Retinal pigment epithelial cell (primary cell): ENCODE results near the gene ACBD6.

ENCODE experiments used
- DNase-seq: peaks from one replicate; pipeline ENCODE4 v3.0.0-alpha.2; 2010; ENCODE audit warnings: low read depth
- H3K4me3 ChIP-seq: 2 replicates; pipeline ENCODE4 v1.5.1; 2011; ENCODE audit warnings: mild to moderate bottlenecking, low read length, control low read depth, moderate library complexity
- TF ChIP-seq, protein P1 (sequence below): conservative IDR thresholded peaks from 2 replicates; pipeline ENCODE4 v1.5.1; 2011; ENCODE audit warnings: low read depth, low read length, control low read depth, inconsistent platforms

The ACBD6 gene

DNA sequence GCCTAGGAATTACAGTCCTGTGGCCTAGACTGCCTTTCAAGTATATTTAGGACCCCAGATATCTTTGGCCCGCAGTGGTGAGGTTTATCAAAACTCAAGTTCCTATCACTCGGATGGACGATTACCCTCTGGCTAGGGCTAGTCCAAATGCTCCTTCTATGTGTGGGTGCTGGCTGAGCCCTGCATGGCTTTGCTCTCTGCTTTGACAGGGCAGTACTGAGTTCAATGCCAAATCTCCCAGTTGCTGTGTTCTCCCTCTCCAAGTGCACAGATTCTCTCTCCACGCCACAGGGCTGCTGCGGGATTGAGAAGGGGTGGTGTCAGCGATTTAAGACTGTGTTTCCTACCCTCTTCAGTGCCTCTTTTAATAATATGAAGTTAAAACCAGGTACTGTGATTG, 175.3 kb downstream of the ACBD6 start:
- no peak overlapping the region for H3K4me3 ChIP-seq
- TF ChIP-seq, protein P1, sequence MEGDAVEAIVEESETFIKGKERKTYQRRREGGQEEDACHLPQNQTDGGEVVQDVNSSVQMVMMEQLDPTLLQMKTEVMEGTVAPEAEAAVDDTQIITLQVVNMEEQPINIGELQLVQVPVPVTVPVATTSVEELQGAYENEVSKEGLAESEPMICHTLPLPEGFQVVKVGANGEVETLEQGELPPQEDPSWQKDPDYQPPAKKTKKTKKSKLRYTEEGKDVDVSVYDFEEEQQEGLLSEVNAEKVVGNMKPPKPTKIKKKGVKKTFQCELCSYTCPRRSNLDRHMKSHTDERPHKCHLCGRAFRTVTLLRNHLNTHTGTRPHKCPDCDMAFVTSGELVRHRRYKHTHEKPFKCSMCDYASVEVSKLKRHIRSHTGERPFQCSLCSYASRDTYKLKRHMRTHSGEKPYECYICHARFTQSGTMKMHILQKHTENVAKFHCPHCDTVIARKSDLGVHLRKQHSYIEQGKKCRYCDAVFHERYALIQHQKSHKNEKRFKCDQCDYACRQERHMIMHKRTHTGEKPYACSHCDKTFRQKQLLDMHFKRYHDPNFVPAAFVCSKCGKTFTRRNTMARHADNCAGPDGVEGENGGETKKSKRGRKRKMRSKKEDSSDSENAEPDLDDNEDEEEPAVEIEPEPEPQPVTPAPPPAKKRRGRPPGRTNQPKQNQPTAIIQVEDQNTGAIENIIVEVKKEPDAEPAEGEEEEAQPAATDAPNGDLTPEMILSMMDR, result no peak
- DNase-seq, result no peak

DNA sequence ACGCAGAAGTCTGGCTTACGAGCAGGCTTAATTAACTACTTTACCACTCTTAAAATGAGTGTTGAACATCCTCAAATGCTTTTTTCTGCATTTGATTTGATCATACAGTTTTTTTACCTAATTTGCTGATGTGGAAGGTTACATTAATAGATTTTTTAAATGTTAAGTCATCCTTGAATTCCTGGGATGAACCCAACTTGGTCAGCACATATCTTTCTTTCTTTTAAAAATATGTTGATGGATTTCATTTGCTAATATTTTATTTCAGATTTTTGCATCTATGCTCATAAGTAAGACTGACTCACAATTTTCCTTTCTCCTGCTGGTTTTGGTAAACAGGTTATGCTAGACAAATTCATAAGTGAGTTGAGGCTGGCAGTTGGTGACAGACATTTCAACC, 189.5 kb downstream of the ACBD6 start:
- no peak for DNase-seq
- H3K4me3 ChIP-seq, result no peak overlapping the region
- TF ChIP-seq, protein P1, result no peak

DNA sequence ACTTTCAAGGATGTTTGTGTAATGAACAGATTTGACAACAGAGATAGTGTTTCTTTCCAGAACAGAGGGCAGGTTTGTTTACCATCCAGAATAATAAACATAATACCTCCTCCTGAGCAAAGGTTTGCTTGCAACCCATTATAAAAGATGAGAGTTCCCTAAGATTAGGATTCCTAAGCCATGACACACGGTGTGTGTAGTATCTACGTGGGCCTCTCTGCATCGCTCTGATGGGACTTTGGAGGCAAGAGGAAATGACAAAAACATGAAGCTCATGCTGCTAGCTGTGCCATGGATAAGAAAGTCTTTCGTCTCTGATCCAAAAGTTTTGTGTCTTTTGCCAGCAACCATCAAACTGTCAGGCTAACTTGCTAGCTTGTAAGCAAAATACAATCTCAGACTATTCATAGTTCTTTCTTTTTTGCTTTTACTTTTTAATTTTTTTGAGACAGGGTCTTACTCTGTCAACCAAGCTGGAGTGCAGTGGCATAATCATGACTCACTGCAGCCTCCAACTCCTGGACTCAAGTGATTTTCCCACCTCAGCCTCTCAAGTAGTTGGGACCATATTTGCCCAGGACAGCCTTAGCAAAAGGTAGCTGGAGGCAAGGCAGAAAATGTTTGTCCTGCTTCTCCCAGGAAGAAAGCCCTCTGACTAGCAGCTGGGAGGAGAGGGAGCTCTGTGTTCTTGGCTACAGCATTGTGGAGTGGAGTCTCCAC, 191.2 kb downstream of the ACBD6 start:
- no peak for DNase-seq
- H3K4me3 ChIP-seq, result no peak overlapping the region
- TF ChIP-seq, protein P1, result no peak

DNA sequence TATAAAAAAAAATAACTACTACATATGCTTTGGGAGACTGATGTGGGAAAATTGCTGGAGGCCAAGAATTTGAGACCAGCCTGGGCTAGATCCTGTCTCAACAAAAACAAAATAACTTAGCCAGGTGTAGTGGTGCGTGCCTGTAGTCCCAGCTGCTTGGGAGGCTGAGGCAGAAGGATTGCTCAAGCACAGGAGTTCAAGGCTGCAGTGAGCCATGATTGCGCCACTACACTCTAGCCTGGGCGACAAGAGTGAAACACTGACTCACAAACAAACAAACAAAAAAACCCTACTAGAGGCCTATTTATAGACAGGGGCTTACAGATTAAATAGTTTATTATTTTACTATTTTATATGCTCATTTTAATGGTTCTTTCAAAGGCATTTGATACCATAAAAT, 192.3 kb downstream of the ACBD6 start:
- DNase-seq, result no peak
- H3K4me3 ChIP-seq, result no peak overlapping the region
- TF ChIP-seq, protein P1, result no peak

DNA sequence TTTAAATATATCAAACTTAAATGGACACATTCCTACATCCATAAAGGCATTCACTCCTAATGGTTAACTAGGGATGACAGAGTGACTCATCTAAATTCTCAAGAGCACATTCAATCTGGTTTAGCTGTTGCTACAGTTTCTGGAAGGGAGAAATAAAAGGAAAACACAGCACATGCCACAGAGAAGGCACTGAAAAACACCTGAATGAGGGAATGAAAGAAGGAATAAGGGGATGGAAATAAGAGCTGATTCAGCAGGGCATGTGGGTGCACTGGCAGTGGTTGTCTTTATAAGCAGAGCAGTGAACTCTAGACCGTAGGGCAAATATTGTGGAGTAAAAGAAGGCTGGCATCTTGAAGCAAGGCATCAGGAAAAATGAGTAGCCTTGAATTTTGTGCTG, 193.0 kb downstream of the ACBD6 start:
- TF ChIP-seq, protein P1, result no peak
- H3K4me3 ChIP-seq, result no peak overlapping the region
- DNase-seq, result peak; percentile 12

DNA sequence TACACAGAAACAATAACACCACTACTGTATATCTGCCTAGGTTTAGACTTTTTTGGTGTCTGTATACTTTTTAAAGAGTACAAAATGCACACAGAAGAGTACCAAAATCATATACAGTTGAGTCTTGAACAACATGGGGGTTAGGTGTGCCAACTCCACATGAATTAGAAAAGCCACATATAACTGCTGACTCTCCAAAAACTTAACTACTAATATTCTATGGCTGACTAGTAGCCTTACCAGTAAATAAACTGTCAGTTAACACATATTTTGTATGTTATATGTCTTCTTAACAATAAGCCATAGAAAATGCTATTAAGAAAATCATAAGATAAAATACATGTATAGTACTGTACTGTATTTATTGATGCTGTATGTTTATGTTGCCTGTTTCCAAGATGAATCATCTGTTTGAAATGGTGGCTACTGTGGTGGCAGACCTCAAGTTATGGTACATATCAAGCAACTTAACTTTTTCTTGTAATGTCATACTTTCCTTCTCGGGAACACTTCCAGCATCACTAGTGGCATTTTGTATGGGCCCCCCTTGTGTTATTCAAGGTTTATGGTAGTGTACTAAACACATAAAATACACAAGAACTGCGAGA, 201.1 kb downstream of the ACBD6 start:
- TF ChIP-seq, protein P1, result no peak
- H3K4me3 ChIP-seq, result no peak overlapping the region
- no peak for DNase-seq
